Transverse colon (tissue), 4 donors: ENCODE data around the gene LARGE1.

Experiments used
- POLR2A ChIP-seq: fragments of 450-650 bp; IDR thresholded peaks from one replicate; pipeline ENCODE4 v1.6.1; 2016; ENCODE audit warnings: antibody characterized with exemption, mild to moderate bottlenecking, moderate library complexity
- POLR2AphosphoS5 ChIP-seq, 3 donors: sonication (generic); formaldehyde crosslinking; IDR thresholded peaks; one replicate each; pipeline ENCODE4 v1.6.1; 2016; ENCODE audit warnings: antibody characterized with exemption in 3 of 3
- TF ChIP-seq, protein P1 (sequence below), 5 experiments: fragments of 200-600 bp in 3 of 5; fragments of 450-650 bp in 2 of 5; sonication (generic) in 3 of 5; IDR thresholded peaks; 1 replicate in 2 of 5; 2 replicates in 3 of 5; pipeline ENCODE4 v1.5.1; 2016 to 2017; ENCODE audit warnings: antibody characterized with exemption in 5 of 5, inconsistent platforms in 3 of 5, mild to moderate bottlenecking in 2 of 5, moderate library complexity in 1 of 5

DNA sequence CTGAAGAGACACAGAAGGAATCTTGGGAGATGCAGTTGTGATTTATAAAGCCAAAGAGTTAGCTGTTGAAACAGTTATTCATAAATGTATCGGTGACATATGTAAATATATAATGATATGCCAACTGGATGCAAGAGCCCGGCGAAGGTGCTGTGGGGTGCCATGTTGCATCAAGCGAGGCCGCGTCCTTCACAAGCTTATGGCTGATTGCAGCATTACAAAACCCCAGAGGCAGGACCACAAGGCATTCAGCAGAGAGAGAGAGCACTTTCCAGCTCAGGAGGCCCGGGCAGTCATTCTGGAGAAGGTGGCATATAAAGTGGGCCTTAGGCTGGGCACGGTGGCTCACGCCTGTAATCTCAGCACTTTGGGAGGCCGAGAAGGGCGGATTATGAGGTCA is 65.6 kb downstream of the LARGE1 start:
- TF ChIP-seq POLR2A (no peak), POLR2AphosphoS5 (IDR thresholded peaks at IDR 0.05) (no peak)
- TF ChIP-seq, protein P1, sequence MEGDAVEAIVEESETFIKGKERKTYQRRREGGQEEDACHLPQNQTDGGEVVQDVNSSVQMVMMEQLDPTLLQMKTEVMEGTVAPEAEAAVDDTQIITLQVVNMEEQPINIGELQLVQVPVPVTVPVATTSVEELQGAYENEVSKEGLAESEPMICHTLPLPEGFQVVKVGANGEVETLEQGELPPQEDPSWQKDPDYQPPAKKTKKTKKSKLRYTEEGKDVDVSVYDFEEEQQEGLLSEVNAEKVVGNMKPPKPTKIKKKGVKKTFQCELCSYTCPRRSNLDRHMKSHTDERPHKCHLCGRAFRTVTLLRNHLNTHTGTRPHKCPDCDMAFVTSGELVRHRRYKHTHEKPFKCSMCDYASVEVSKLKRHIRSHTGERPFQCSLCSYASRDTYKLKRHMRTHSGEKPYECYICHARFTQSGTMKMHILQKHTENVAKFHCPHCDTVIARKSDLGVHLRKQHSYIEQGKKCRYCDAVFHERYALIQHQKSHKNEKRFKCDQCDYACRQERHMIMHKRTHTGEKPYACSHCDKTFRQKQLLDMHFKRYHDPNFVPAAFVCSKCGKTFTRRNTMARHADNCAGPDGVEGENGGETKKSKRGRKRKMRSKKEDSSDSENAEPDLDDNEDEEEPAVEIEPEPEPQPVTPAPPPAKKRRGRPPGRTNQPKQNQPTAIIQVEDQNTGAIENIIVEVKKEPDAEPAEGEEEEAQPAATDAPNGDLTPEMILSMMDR (IDR thresholded peaks at IDR 0.05), result no peak
